HG02678 (cell line): Measurements from ENCODE around the gene RPL22.

Experiments used
- ATAC-seq: cut with Tn5 transposase; IDR thresholded peaks from one replicate; pipeline ENCODE4 v1.9.1; 2021; ENCODE audit warnings: mild to moderate bottlenecking, moderate library complexity; ENCODE audit not compliant: unreplicated experiment

RPL22 gene

GRCh38 chr1:6205849-6206519, 6.6 kb upstream of the RPL22 start, which contains the start of gene RNF207:
Gene RNF207 (plus strand): TSS chr1:6206119. CDS start chr1:6206536, 417 bp downstream.
- peak; percentile 52 for ATAC-seq

GRCh38 chr1:6202256-6202655, 2.9 kb upstream of the RPL22 start:
- no peak for ATAC-seq

- ATAC-seq = no peak
These were observed 904 bp upstream of the RPL22 start for GRCh38 chr1:6200188-6200809.

- ATAC-seq = peak; percentile 20
These were observed 623 bp downstream of the RPL22 start for GRCh38 chr1:6198646-6199297.

- no peak for ATAC-seq
These were observed 1.5 kb downstream of the RPL22 start for GRCh38 chr1:6197746-6198427.

GRCh38 chr1:6191968-6192367, 7.4 kb downstream of the RPL22 start:
- no peak for ATAC-seq

- ATAC-seq = no peak
These were observed 10.9 kb downstream of the RPL22 start for GRCh38 chr1:6188466-6188865.

- no peak for ATAC-seq
These were observed 13.6 kb downstream of the RPL22 start for GRCh38 chr1:6185635-6186382.

- no peak for ATAC-seq
These were observed 14.2 kb downstream of the RPL22 start for GRCh38 chr1:6185151-6185550.

- ATAC-seq = no peak
These were observed 15.2 kb downstream of the RPL22 start for GRCh38 chr1:6184083-6184783.

- ATAC-seq = no peak
These were observed 15.8 kb downstream of the RPL22 start for GRCh38 chr1:6183520-6183989.

GRCh38 chr1:6181347-6181770, 18.0 kb downstream of the RPL22 start:
- ATAC-seq = no peak

- no peak for ATAC-seq
These were observed 18.6 kb downstream of the RPL22 start for GRCh38 chr1:6180707-6181311.

- ATAC-seq = no peak
These were observed 19.1 kb downstream of the RPL22 start, which contains the start of gene CHD5 for GRCh38 chr1:6180268-6180706. Gene CHD5 (minus strand): TSS chr1:6180321. CDS start chr1:6180023, 298 bp downstream.

GRCh38 chr1:6179564-6180175, 19.7 kb downstream of the RPL22 start:
- no peak for ATAC-seq

GRCh38 chr1:6178751-6179563, 20.4 kb downstream of the RPL22 start:
- no peak for ATAC-seq

GRCh38 chr1:6177681-6178380, 21.6 kb downstream of the RPL22 start:
- ATAC-seq = no peak

- no peak for ATAC-seq
These were observed 22.6 kb downstream of the RPL22 start for GRCh38 chr1:6176779-6177178.
